Stimulated activated CD4-positive, alpha-beta T cell treated with anti-CD3 and anti-CD28 coated beads, TNF-alpha, amount 100 ng/mL, for 48 hours (primary cell): ENCODE measurements around the gene DDX1.

Source experiments
- DNase-seq, 3 donors: peaks; one replicate each; pipeline ENCODE4 v3.0.0-alpha.2; 2020; ENCODE audit warnings: low read depth in 3 of 3

The DDX1 gene

DNA sequence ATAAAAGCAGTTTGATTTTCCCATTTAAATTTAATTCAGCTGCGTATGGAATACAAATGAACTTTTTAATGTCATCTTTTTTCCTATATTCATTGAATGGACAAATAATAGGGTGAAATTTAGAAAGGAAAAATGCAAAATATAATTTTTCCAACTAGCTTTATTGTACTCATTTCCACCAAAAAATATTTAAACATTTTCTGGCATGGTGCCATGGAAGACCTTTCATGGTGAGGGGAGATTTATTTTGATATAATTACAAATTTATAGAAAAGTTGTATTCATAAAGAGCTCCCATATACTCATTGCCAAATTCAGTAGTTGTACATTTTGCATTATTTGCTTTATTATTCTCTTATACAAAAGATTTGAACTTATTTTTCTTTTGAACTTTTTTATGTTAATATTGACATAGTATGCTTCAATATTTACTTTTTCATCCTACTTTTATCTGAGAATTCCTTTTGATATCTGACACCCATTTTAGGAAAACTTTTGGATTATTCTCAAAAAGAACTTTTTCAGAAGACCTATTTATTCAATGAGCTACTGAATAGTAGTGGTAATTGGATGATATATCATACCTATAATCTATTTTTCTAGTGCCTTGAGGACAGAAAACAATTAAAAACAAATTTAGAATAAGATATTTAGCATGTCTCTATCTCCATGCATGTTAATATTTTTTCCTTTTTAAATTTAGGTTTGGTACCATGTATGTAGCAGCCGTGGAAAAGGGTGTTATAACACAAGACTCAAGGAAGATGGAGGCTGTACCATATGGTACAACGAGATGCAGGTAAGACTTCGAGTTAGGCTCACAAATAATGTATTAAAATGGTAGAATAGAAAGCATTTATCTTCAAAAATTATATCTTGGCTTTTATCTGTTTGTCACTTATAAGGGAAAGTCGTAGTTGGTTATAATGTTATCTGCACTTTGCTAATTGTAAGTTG lies 37.5 kb downstream of the DDX1 start:
- no peak for DNase-seq

DNA sequence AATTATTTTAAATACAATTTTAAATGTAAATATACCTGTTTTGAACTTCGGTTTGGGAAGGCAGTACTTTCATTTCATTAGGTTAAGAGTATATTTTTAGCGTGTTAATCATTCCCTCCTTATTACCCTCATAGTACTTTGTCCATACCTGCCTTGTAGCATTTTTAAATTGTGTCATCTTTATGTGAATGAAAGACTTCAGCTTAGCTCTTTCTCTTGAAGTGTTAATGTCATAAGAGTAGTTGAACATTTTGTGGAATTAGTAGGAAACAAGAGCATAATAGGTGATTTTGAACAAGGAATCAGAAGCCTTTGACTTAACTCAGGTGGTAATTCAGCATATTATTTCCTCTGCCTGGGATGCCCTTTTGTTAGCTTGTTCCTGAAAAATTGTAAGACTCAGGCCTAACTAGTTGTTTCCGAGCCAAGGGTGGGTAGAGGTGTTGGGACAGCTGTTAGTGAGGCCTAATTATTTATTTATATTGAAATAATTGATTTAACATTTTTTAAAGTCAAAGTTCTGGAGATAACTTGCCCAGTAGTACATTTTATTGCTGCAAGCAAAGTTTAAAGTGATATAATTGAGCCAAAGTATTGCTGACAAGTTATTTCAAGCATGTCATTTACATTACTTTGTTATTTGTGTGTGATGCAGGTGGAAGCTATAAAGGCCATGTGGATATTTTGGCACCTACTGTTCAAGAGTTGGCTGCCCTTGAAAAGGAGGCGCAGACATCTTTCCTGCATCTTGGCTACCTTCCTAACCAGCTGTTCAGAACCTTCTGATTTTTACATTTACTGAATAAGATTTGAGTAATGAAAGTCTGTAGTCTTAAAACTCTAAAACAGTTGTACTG lies 38.7 kb downstream of the DDX1 start:
- no peak for DNase-seq

DNA sequence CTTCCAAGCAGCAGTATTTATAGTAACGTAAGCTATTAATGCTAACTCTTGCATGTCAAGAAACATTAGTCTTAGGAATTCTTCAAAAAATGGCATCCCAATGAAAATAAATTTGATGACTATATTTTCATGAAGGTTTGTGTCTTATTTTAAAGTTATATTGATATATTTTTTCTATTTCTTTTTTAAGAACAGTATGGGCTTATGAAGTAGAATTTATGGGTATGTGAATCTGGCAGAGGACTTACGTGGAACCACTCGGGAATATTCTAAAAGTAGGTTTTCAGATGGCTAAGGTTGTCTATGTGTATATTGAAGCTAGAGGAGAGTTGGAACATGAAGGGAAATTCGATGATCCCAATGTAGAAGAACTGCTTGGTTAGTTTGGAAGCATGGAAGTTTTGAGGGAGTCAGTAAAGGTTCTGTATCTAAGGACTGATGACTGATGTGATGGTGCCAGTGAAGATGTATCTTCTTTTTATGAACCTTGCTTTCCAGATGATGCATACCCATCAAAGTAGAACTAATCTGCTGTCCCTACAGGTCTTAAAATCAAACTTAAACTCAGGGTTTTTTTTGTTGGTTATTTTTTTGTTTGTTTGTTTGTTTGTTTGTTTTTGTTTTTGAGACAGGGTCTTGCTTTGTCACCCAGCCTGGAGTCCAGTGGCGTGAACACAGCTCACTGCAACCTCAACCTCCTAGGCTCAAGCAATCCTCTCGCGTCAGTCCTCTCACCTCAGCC lies 39.5 kb downstream of the DDX1 start:
- no peak for DNase-seq

DNA sequence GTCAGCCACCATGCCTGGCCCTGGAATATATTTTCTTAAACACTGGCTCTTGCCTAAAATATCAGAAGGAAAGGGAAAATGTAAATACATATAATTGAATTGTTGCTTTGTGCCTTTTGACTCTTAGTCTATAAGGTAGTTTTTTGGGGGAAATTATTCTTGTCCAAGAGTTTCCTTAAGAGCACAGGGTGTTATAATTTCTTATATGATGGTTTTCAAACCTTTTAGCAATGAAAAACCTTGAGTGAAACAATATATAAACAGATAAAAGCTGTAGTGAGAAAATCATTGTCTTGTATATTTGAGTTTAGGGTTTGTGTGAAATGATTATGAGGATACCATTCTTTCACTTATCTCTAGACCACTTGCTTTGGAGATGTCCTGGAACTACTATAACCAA lies 40.2 kb downstream of the DDX1 start:
- no peak for DNase-seq

DNA sequence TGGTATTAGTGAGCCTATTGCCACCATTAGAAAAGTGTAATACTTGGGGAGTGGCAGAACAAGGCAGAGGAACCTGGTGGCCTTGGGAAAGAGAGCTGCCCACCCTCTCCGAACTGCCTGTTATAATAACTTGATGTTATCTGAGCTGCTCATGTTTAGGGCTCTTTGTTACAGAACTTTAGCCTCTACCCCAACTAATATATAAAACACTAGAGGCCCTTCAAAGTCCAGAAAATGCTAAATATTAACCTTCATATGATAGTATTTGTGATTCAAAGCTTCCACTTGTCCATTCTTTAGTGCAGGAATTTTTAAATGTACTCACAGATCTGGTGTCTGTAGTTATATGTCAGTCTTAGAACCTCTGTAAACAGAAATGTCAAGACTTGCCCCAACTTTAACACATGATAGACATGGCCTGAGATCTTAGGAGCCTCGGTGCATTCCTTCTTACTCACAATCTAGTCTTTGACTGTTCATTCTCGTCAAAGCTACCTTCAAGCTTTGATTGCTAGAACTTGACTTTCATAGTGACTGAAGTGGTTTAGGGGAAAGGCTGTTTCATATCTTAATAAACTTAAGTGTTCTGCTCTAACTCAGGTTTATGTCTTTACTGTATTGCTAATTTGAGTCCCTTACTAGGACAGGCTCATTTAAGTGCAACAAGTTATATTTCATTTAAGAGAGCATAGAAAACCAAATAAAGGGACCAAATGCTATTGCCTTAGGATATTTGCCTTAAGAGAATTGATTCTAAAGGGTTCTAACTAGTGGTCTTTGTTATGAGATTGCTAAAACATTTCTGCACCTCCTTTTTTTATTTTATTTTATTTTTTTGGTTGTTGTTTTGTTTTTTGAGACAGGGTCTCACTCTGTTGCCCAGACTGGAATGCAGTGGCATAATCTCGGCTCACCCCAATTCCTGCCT lies 41.6 kb downstream of the DDX1 start:
- no peak for DNase-seq

DNA sequence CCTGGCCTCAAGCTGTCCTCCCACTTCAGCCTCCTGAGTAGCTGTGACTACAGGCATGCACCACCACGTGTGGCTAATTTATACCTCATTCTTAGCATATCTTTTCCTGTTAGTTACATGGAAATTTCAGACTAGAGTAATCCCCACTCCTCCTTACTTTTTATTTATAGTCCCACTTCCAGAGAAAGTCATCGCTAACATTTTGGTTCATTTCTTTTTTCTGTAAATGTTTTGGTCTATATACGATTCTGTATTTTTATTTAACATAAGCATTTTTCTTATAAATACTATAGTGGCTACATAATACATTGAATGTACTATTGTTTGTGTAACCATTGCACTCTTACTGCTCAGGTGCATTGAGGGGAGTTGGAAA lies 42.3 kb downstream of the DDX1 start:
- no peak for DNase-seq

DNA sequence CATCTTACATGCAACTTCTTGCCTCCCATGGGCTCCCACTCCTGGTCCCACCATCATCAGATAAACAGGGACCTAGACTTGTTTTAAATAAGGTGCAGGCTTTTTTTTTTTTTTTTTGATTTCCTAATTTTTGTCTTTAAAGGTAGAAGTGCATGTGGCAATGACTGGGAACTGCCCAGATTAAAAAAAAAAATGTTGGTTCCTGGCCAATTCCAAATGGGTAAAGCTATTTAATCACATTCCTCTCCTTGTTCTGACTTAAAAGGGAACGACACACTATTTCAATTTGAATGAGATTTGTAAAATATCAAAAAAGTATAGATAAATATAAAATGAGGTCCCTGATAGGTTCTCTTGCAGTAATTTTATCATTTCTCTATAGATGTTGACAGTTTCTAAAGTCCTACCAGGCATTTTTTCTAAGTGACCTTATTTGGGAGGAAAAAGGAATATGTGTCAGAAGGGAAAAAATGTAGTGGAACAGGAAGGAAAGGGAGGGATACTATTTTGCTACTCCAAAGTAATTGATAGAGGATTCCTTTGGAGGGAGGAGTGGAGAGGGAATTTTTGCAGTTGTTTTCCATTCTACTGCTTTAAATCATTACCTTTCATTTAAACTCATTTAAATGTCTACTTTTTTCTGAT lies 43.3 kb downstream of the DDX1 start:
- DNase-seq, result no peak

DNA sequence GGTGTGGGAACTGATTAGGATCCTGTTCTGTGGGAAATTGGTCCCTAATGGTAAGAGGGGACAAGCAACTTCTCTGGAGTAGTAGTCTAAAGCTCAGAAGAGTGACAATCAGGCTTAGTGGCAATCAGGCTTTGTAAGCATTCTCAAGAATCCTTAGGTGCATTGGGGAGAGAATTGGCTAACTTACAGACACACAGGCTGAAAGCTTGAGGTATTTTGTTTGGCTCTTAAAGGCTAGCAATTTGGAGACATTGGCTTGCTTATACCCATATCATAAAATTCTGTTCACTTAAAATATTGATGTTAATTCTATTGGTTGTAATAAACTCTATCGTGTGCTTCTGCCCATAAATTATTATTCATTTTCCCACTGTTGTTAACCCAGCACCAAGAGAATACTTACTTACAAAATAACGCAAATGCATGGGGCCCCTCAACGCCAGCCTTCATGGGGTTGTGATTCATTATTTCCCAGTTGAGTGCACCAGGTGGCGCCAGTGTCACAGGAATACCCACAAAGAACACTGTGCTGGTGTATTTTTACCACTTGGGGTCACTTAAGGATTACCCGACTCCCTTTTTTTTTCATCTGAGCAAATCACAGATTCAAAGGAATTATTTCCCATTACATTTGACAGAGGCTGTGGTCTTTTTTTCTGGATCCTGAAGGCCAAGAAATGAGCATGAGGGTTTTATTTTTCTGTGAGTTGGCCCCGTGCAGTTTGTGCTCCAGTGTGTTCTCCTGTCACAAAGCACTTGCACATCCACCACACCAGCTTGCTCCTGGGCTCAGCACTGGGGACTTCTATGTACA lies 45.5 kb downstream of the DDX1 start:
- peak; percentile 14 to 41 (median 21) for DNase-seq

DNA sequence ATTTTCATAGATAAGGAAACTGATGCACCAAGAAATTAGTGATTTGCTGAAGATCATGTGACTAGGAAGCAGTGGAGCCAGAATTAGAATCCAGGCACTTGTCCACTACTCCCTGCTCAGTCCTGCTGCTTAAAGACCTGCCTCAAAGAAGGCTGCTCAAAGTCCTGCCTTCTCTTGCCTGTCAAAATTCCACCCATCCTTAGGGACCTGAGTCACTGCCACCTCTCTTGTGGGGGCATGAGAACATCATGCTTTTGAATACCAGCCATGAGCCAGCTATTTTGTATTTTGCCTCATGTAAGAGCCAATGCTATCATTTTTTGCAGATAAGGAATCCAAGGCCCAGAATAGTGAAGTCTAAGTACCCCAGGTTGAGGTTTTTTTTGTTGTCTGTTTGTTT lies 47.1 kb downstream of the DDX1 start:
- no peak for DNase-seq

DNA sequence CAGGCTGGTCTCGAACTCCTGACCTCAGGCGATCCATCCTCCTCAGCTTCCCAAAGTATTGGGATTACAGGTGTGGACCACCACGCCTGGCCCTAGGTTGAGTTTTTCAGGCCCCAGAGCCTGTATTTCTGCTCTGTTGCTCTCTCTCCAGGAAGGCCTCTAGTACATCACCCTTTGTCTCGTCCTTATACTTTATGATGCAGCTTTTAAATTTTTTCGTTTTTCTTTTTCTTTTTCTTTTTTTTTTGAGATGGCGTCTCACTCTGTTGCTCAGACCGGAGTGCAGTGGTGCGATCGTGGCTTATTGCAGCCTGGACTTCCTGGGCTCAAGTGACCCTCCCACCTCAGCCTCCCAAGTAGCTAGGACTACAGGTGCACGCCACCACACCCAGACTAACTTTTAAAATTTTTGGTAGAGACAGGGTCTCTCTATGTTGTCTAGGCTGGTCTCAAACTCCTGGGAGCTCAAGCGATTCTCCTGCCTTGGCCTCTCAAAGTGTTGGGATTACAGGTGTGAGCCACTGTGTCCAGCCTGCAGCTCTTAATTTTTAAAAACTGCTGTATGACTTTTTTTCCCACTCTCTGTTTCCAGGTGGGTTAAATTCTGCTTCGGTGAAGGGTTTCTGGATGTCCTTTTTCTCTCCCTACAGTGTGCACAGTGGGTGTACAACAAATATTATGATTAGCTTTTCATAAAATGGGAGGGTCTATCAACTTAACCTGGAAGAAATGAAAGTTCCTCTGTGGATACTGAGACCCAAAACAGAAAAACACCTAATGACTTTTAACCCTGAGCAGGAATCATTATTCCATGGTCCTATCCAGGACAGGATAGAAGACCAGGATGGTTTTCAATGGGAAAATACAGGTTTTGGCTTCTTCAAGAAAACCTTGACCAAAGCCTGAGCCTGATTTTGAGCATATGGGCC lies 47.9 kb downstream of the DDX1 start:
- no peak for DNase-seq

DNA sequence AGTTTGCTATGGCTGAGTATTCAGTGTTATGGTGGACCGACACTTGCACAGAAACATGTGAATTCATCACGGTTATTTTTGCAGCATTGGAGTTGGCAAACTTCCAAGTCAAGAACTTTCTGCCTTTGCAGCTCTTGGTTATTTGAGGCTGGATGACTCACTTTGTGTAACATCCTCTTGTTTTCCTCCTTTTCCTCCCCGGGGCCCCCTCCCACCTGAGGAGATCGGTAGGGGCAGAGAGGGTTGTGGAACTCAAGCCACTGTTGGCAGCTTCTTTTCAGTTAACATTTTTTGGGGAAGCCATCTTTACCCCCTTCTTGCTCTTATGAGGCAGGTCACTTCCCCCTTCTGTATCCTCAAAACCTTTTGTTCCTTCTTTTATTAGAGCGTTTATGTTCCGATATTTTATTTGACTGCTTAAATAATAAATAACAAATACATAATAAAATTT lies 48.6 kb downstream of the DDX1 start:
- DNase-seq, result no peak

DNA sequence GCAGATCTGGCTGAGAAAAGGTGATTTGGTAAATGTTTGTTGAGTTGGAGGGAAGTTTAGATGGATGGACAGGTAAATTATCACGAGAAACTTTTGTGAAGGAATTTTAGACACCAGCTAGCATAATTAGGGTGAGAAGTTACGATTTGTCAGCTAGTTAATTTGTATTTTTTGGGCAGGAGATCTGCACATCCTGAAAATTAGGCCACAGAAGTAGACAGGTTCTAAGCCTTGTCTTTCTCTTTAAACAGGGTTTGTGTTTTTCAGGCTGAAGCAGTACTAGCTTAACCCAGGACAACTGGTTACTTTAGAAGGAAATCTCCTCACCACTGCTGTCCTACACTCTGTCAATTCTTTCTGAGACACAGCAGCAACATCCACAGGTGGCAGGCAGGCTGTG lies 49.1 kb downstream of the DDX1 start:
- DNase-seq, result no peak

DNA sequence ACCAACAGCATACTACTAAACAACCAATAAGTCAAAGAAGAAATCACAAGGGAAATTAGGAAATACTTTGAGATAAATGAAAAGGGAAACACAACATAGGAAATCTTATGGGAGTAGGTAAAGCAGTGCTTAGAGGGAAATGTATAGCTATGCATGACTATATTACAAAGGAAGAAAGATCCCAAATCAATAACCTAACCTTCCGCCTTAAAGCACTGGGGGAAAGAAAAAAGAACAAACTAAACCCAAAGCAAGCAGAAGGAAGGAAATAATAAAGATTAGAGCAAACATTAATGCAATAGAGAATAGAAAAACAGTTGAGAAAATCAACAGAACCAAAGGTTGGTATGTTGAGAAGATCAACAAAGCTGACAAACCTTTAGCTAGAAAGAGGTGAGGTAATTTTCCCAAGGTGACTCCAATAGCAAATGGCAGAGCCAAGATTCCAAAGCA lies 49.9 kb downstream of the DDX1 start:
- DNase-seq, result no peak

DNA sequence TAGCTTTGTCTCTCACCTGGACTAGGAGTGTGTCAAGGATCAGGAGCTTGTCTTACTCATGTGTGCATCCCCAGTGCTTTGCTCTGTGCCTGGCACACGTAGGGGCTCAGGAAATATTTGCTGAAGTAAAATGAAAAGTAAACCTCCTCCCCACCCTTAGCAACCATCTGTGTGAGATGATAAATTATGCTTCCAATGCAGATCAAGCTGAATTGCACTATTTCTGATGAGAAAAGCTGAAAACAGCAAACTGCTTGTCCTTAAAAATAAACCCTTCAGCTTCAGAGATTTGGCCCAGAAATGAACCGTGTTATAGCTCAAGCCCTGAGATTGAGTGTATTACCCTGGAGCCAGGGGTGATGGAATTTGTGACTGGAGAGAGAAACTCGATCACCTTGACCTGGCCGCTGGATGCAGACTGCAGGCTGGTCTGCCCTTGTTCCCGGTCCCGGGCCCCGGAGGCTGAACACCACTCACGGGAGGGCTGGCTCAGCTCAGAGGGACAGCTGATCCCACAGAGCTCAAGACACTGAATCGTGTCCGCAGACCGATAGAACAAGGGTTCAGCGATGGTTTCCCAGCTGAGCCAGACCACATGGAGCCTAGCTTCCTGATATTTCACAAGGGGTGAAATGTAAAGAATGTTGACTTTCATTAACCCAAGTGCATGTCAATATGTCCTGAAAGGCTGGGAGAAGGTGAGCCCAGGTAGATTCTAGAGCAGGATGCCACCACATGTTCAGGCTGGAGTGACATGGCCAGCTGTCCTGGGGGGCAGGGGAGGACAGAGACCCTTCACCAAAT lies 50.5 kb downstream of the DDX1 start:
- DNase-seq, result no peak

DNA sequence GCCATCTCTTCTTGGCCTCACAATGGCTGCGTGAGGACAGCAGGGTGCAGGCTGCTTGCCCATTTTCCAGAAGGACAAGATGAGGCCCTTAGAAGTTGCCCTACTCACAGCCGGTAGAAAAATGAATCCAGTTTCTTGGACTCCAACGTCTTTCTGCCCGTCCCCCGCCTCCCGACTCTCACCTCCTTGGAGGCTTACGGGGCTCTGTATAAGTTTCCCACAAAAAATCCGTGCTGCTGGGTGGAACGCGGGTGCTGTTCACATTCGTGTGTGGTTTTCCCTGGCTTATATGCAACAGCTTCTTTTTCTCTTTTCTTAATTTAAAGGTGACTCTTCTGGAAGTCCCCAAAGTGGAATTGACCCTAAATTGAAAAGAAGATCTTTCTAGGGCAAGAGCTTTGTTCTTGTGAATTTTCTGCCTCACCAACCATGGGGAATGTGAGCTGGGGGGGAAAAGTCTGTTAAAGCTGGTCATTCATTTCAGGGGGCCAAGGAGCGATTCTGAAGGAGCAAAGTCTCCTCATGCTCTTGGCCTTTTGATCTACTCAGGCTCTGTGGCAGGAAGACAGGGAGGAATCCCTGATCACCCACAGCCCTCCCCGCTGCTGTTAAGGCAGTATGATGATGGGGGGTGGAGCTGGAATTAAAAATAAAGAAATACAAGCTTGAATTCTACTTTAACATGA lies 51.3 kb downstream of the DDX1 start:
- DNase-seq, result no peak

DNA sequence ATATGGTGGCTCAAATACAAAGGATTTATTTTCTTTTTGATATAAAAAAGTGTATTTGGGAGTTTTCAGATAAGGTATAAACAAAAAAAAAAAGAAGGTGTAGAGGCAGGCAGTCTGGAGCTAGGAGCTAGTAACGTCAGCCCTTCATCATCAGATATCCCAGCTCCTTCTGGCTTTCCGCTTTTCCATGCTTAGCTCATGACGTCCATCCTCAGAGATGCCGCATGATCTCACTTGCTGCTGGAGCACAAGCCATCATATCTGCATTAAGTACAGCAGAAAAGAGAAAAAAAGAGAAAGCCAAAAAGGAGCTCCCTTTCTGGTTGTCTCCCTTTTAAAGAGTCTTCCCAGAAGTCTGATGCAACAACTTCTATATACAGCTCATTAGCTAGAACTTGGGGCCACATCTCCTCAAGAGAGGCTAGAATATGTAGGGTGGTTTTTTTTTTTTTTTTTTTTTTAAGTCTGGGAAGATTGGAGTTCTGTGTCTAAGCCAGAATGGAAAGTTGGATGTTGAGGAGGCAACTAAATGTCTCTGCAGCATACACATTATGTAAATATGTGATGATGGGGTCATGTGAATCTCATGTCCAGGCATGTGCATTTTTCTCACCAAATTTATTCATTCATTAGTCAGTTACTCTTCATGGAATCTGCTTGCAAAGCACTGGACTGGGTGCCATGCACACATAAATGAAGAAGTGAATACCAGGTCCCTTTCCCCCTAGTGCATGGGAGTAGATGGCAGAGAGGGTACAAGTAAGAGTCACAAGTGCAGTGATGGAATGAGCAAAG lies 52.3 kb downstream of the DDX1 start:
- DNase-seq, result no peak
